Central memory CD8-positive, alpha-beta T cell (primary cell): ENCODE results near the gene HSPA12A.

Experiments
- ATAC-seq: fragments of 150-1000 bp; cut with Tn5 transposase; replicated peaks from 2 replicates; pipeline ENCODE4 v1.10.0; 2022; ENCODE audit warnings: mild to moderate bottlenecking, moderate FRiP score, moderate number of reproducible peaks; ENCODE audit not compliant: poor library complexity, severe bottlenecking; ENCODE audit errors: extremely low read depth
- DNase-seq, 2 donors: peaks; one replicate each; pipeline ENCODE4 v3.0.0; 2021; ENCODE audit warnings: low spot score in 2 of 2
- H3K27ac Mint-ChIP-seq: one replicate; pipeline ENCODE4 v1.8.0; 2022; ENCODE audit warnings: low read depth, mild to moderate bottlenecking, moderate library complexity, mixed read lengths
- H3K27me3 Mint-ChIP-seq: one replicate; pipeline ENCODE4 v1.8.0; 2022; ENCODE audit warnings: mixed read lengths
- H3K36me3 Mint-ChIP-seq: one replicate; pipeline ENCODE4 v1.8.0; 2022; ENCODE audit warnings: mild to moderate bottlenecking, moderate library complexity, mixed read lengths; ENCODE audit not compliant: insufficient read depth
- H3K4me1 Mint-ChIP-seq: one replicate; pipeline ENCODE4 v1.8.0; 2022; ENCODE audit warnings: mixed read lengths
- H3K4me3 Mint-ChIP-seq: one replicate; pipeline ENCODE4 v1.8.0; 2022; ENCODE audit warnings: mild to moderate bottlenecking, moderate library complexity, mixed read lengths
- H3K9me3 Mint-ChIP-seq: one replicate; pipeline ENCODE4 v1.8.0; 2022; ENCODE audit warnings: mixed read lengths

HSPA12A gene

GRCh38 chr10:116766837-116767634, 24.7 kb upstream of the HSPA12A start:
- DNase-seq (no peak), ATAC-seq (no peak)
- Mint-ChIP-seq H3K36me3 (peaks cover 3% of the 10 kb centered on the region), H3K9me3 (no peaks in the 10 kb centered on the region), H3K4me3 (no peak overlapping the region), H3K27me3 (peaks cover 73% of the 10 kb centered on the region), H3K27ac (no peak overlapping the region), H3K4me1 (no peaks in the 10 kb centered on the region)

GRCh38 chr10:116766241-116766827, 24.0 kb upstream of the HSPA12A start:
- Mint-ChIP-seq H3K27ac (no peak overlapping the region), H3K4me3 (no peak overlapping the region), H3K36me3 (peaks cover 3% of the 10 kb centered on the region), H3K9me3 (no peaks in the 10 kb centered on the region), H3K4me1 (no peaks in the 10 kb centered on the region), H3K27me3 (peaks cover 78% of the 10 kb centered on the region)
- no peak for ATAC-seq
- DNase-seq: no peak

GRCh38 chr10:116765648-116766081, 23.3 kb upstream of the HSPA12A start:
- Mint-ChIP-seq H3K27me3 (peaks cover 75% of the 10 kb centered on the region), H3K4me3 (no peak overlapping the region), H3K4me1 (no peaks in the 10 kb centered on the region), H3K27ac (no peak overlapping the region), H3K9me3 (no peaks in the 10 kb centered on the region), H3K36me3 (peaks cover 3% of the 10 kb centered on the region)
- no peak for ATAC-seq
- no peak for DNase-seq

- Mint-ChIP-seq H3K9me3 (no peaks in the 10 kb centered on the region), H3K4me3 (no peak overlapping the region), H3K27ac (no peak overlapping the region), H3K36me3 (peaks cover 3% of the 10 kb centered on the region), H3K27me3 (peaks cover 68% of the 10 kb centered on the region), H3K4me1 (no peaks in the 10 kb centered on the region)
- DNase-seq (no peak), ATAC-seq (no peak)
Observed at GRCh38 chr10:116764979-116765378, 22.6 kb upstream of the HSPA12A start.

GRCh38 chr10:116763440-116763839, 21.1 kb upstream of the HSPA12A start:
- H3K27me3 Mint-ChIP-seq: peaks cover 54% of the 10 kb centered on the region
- no peaks in the 10 kb centered on the region for H3K9me3 Mint-ChIP-seq
- peaks cover 3% of the 10 kb centered on the region for H3K36me3 Mint-ChIP-seq
- no peak overlapping the region for H3K4me3 Mint-ChIP-seq
- ATAC-seq: no peak
- H3K27ac Mint-ChIP-seq: no peak overlapping the region
- H3K4me1 Mint-ChIP-seq: no peaks in the 10 kb centered on the region
- DNase-seq: no peak

GRCh38 chr10:116761883-116762282, 19.5 kb upstream of the HSPA12A start:
- ATAC-seq: no peak
- DNase-seq: no peak
- H3K27me3 Mint-ChIP-seq: peaks cover 42% of the 10 kb centered on the region
- H3K9me3 Mint-ChIP-seq: no peaks in the 10 kb centered on the region
- peaks cover 3% of the 10 kb centered on the region for H3K36me3 Mint-ChIP-seq
- H3K4me1 Mint-ChIP-seq: no peaks in the 10 kb centered on the region
- H3K27ac Mint-ChIP-seq: no peak overlapping the region
- H3K4me3 Mint-ChIP-seq: no peak overlapping the region

- peaks cover 3% of the 10 kb centered on the region for H3K36me3 Mint-ChIP-seq
- H3K4me1 Mint-ChIP-seq: no peaks in the 10 kb centered on the region
- no peak overlapping the region for H3K27ac Mint-ChIP-seq
- ATAC-seq: no peak
- H3K27me3 Mint-ChIP-seq: peaks cover 34% of the 10 kb centered on the region
- no peak overlapping the region for H3K4me3 Mint-ChIP-seq
- no peaks in the 10 kb centered on the region for H3K9me3 Mint-ChIP-seq
- DNase-seq: no peak
Observed at GRCh38 chr10:116760919-116761318, 18.6 kb upstream of the HSPA12A start.

- Mint-ChIP-seq H3K4me3 (no peak overlapping the region), H3K27me3 (peaks cover 12% of the 10 kb centered on the region), H3K27ac (no peak overlapping the region), H3K4me1 (no peaks in the 10 kb centered on the region), H3K9me3 (no peaks in the 10 kb centered on the region), H3K36me3 (peaks cover 1% of the 10 kb centered on the region)
- ATAC-seq: no peak
- no peak for DNase-seq
Observed at GRCh38 chr10:116757246-116757645, 14.9 kb upstream of the HSPA12A start.

GRCh38 chr10:116756277-116756676, 13.9 kb upstream of the HSPA12A start:
- no peak for ATAC-seq
- Mint-ChIP-seq H3K9me3 (no peaks in the 10 kb centered on the region), H3K4me3 (no peak overlapping the region), H3K27ac (no peak overlapping the region), H3K36me3 (peaks cover 1% of the 10 kb centered on the region), H3K4me1 (no peaks in the 10 kb centered on the region), H3K27me3 (peaks cover 14% of the 10 kb centered on the region)
- DNase-seq: no peak

- no peak for ATAC-seq
- Mint-ChIP-seq H3K36me3 (peaks cover 1% of the 10 kb centered on the region), H3K4me3 (no peak overlapping the region), H3K27me3 (peaks cover 14% of the 10 kb centered on the region), H3K27ac (no peak overlapping the region), H3K9me3 (no peaks in the 10 kb centered on the region), H3K4me1 (no peaks in the 10 kb centered on the region)
- no peak for DNase-seq
Observed at GRCh38 chr10:116753759-116754158, 11.4 kb upstream of the HSPA12A start.

- DNase-seq (no peak), ATAC-seq (no peak)
- Mint-ChIP-seq H3K4me1 (no peaks in the 10 kb centered on the region), H3K4me3 (no peak overlapping the region), H3K9me3 (no peaks in the 10 kb centered on the region), H3K27ac (no peak overlapping the region), H3K36me3 (peaks cover 1% of the 10 kb centered on the region), H3K27me3 (peaks cover 14% of the 10 kb centered on the region)
Observed at GRCh38 chr10:116752969-116753665, 10.8 kb upstream of the HSPA12A start.

GRCh38 chr10:116752563-116752962, 10.2 kb upstream of the HSPA12A start:
- H3K4me1 Mint-ChIP-seq: no peaks in the 10 kb centered on the region
- no peak for DNase-seq
- H3K4me3 Mint-ChIP-seq: no peak overlapping the region
- no peak overlapping the region for H3K27ac Mint-ChIP-seq
- H3K27me3 Mint-ChIP-seq: peaks cover 14% of the 10 kb centered on the region
- ATAC-seq: no peak
- no peaks in the 10 kb centered on the region for H3K9me3 Mint-ChIP-seq
- peaks cover 1% of the 10 kb centered on the region for H3K36me3 Mint-ChIP-seq

GRCh38 chr10:116748471-116748870, 6.1 kb upstream of the HSPA12A start:
- ATAC-seq (no peak), DNase-seq (no peak)
- Mint-ChIP-seq H3K9me3 (no peaks in the 10 kb centered on the region), H3K36me3 (peaks cover 2% of the 10 kb centered on the region), H3K27me3 (peaks cover 46% of the 10 kb centered on the region), H3K4me1 (no peaks in the 10 kb centered on the region), H3K4me3 (no peak overlapping the region), H3K27ac (no peak overlapping the region)
